GM12892 (cell line): ENCODE results near the gene FRAS1.

Experiments
- POLR2AphosphoS5 ChIP-seq: IDR thresholded peaks from 2 replicates; pipeline ENCODE4 v1.6.1; 2011; ENCODE audit warnings: low read depth, low read length, control low read depth
- TAF1 ChIP-seq: IDR thresholded peaks from 2 replicates; pipeline ENCODE4 v1.6.1; 2011; ENCODE audit warnings: low read depth, mild to moderate bottlenecking, control low read depth, low read length, borderline replicate concordance

DNA sequence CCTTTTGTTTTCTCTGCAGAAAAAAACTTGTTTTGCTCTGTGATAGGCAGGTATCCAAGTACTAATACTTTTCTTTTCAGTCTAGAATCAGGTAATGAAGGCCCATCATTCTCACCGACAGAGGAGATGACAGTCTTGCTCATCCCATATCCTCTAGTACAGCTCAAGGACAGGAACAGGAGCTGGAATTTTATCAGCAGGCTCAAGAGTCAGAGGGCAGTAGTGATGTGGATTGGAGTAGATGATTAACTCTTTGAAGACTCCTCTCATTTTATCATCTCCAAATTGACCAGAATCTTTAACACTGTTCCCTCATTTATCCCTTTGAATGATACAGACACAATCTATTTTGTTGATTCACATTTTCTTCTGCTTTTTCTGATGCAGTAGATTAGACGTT lies 162.7 kb downstream of the FRAS1 start:
- TF ChIP-seq POLR2AphosphoS5 (no peak), TAF1 (no peak)
